A549 (cell line): Measurements from ENCODE around the gene STOX1. TPM values are rescaled to one million over a fixed set of nuclear protein-coding genes. Genes with fewer than 3 reads are reported as not detected.
"Not testable (repeated sequence)": the region's sequence is repeated elsewhere in the genome, so short reads cannot be mapped to it uniquely, and the experiment has no call there.

Source experiments
- ATAC-seq, 2 experiments: fragments of 200-7000 bp in 1 of 2; fragments of >200 bp in 1 of 2; cut with Nextera tagmentation in 1 of 2; cut with Tn5 transposase in 1 of 2; 3 replicates each; pipeline versions ENCODE4 v1.8.0 to v1.9.1; 2018 to 2020; ENCODE audit warnings: mild to moderate bottlenecking in 1 of 2, moderate library complexity in 1 of 2
- CTCF ChIA-PET: fragments of 300-600 bp; sonication (Branson Sonifier 250); formaldehyde crosslinking; extraction: SDS; loops from one replicate; lab custom pipeline; 2021; ENCODE audit warnings: antibody characterized with exemption, inconsistent platforms; lab: Yijun Ruan, JAX
- POLR2A ChIA-PET: fragments of 350-600 bp; formaldehyde crosslinking; extraction: SDS; loops from one replicate; lab custom pipeline; 2021; ENCODE audit warnings: antibody characterized with exemption, inconsistent platforms; lab: Yijun Ruan, JAX
- DNase-seq, 2 experiments: peaks; one replicate each; pipeline versions ENCODE4 v3.0.0 to v3.0.0-alpha.2; 2011 to 2016; ENCODE audit warnings: low read depth in 1 of 2, low spot score in 1 of 2
- FAIRE-seq: peaks from 2 replicates; lab custom pipeline; 2011; peaks lifted over from hg19 to GRCh38; lab: Jason Lieb, UNC
- H3K27ac ChIP-seq, 2 experiments: fragments of >200 bp; sonication (Bioruptor Twin); formaldehyde crosslinking; 3 replicates each; pipeline ENCODE4 v1.5.1; 2016 to 2017
- H3K4me1 ChIP-seq: fragments of >200 bp; sonication (Bioruptor Twin); formaldehyde crosslinking; 3 replicates; pipeline ENCODE4 v1.6.1; 2016
- H3K4me2 ChIP-seq: fragments of >200 bp; sonication (Bioruptor Twin); formaldehyde crosslinking; 3 replicates; pipeline ENCODE4 v1.6.1; 2016
- H3K4me3 ChIP-seq: fragments of >200 bp; sonication (Bioruptor Twin); formaldehyde crosslinking; 3 replicates; pipeline ENCODE4 v1.5.1; 2016
- H3K9me3 ChIP-seq: fragments of >200 bp; sonication (Bioruptor Twin); formaldehyde crosslinking; 3 replicates; pipeline ENCODE4 v1.6.1; 2016
- CBX2 ChIP-seq: fragments of 200-600 bp; sonication (generic); IDR thresholded peaks from 2 replicates; pipeline ENCODE4 v1.6.1; 2016; ENCODE audit warnings: low read depth, mild to moderate bottlenecking, borderline replicate concordance
- CBX8 ChIP-seq: fragments of 200-600 bp; sonication (generic); IDR thresholded peaks from 2 replicates; pipeline ENCODE4 v1.6.1; 2016
- CHD2 ChIP-seq: fragments of 150-350 bp; IDR thresholded peaks from 2 replicates; pipeline ENCODE4 v1.6.1; 2014; ENCODE audit warnings: low read length; ENCODE audit not compliant: partially characterized antibody
- CHD4 ChIP-seq: fragments of 200-600 bp; sonication (generic); IDR thresholded peaks from 2 replicates; pipeline ENCODE4 v1.6.1; 2016; ENCODE audit warnings: antibody characterized with exemption, mild to moderate bottlenecking, borderline replicate concordance
- ELK1 ChIP-seq: fragments of 150-350 bp; IDR thresholded peaks from 2 replicates; pipeline ENCODE4 v1.6.1; 2014; ENCODE audit warnings: low read depth, mild to moderate bottlenecking, low read length
- EP300 ChIP-seq, 2 experiments: fragments of >200 bp; sonication (Bioruptor Twin); formaldehyde crosslinking; IDR thresholded peaks; 2 replicates in 1 of 2; 3 replicates in 1 of 2; pipeline ENCODE4 v1.6.1; 2016 to 2017
- FOXS1 ChIP-seq: fragments of 250-450 bp; sonication (Bioruptor Pico); IDR thresholded peaks from 2 replicates; pipeline ENCODE4 v1.5.0; 2020; ENCODE audit warnings: mild to moderate bottlenecking, moderate library complexity
- HES2 ChIP-seq: fragments of >200 bp; sonication (Bioruptor Twin); formaldehyde crosslinking; IDR thresholded peaks from 2 replicates; pipeline ENCODE4 v1.6.1; 2016
- HMGXB4 ChIP-seq: fragments of 250-450 bp; sonication (Bioruptor Pico); IDR thresholded peaks from 2 replicates; pipeline ENCODE4 v1.5.0; 2021; ENCODE audit warnings: mild to moderate bottlenecking, moderate library complexity, borderline replicate concordance
- HOXB13 ChIP-seq: fragments of 250-450 bp; sonication (Bioruptor Pico); IDR thresholded peaks from 2 replicates; pipeline ENCODE4 v1.5.0; 2020; ENCODE audit warnings: low read depth, mild to moderate bottlenecking, moderate library complexity
- JUN ChIP-seq, 2 experiments: fragments of >200 bp; sonication (Bioruptor Twin); formaldehyde crosslinking; IDR thresholded peaks; 2 replicates in 1 of 2; 3 replicates in 1 of 2; pipeline ENCODE4 v1.6.1; 2016 to 2017
- JUNB ChIP-seq: fragments of >200 bp; sonication (Bioruptor Twin); formaldehyde crosslinking; IDR thresholded peaks from 2 replicates; pipeline ENCODE4 v1.6.1; 2016
- PBX3 ChIP-seq: IDR thresholded peaks from 2 replicates; pipeline ENCODE4 v1.6.1; 2012
- POLR2A ChIP-seq: IDR thresholded peaks from 2 replicates; pipeline ENCODE4 v1.6.1; 2012; ENCODE audit warnings: mild to moderate bottlenecking, low read length
- RARB ChIP-seq: fragments of 250-450 bp; sonication (Bioruptor Pico); IDR thresholded peaks from 2 replicates; pipeline ENCODE4 v1.8.0; 2021; ENCODE audit warnings: mild to moderate bottlenecking, moderate library complexity
- ZC3H11A ChIP-seq: fragments of 450-650 bp; IDR thresholded peaks from 2 replicates; pipeline ENCODE4 v1.6.1; 2014; ENCODE audit warnings: antibody characterized with exemption, mild to moderate bottlenecking
- ZFP36 ChIP-seq: fragments of 450-650 bp; IDR thresholded peaks from 2 replicates; pipeline ENCODE4 v1.6.1; 2014; ENCODE audit warnings: borderline replicate concordance; ENCODE audit not compliant: partially characterized antibody
- WGBS: methylation state at CpG from one replicate; pipeline ENCODE4 v1.1.6; 2017; ENCODE audit errors: missing lambda C conversion rate; 5-methylcytosine and 5-hydroxymethylcytosine counted together
- polyA plus RNA-seq, 4 experiments: library from polyadenylated mRNA; depleted of rRNA in 3 of 4; stranded (reverse); fragments of >200 nt; fragmentation: RNase III in 1 of 4; extraction: RNeasy Plus Mini Kit Qiagen cat#74134 plus additional on column Dnase treatment in 1 of 4; gene quantifications; 2 replicates in 3 of 4; 3 replicates in 1 of 4; pipeline ENCODE4 v1.2.3, GENCODE V29; 2011 to 2017

Gene STOX1
- polyA plus RNA-seq, 2 of the 4 experiments (the other 2 are of a cell fraction) = 0.94 to 1.6 TPM

GRCh38 chr10:68857005-68857404 is 29.7 kb downstream of the STOX1 start (continued):
- TF ChIP-seq HOXB13 (CRISPR knock-in tag) = no peak
- TF ChIP-seq HES2 = no peak
- no peak for TF ChIP-seq CBX8
- no peak for TF ChIP-seq JUN (IDR thresholded peaks at IDR 0.05)
- no peak for TF ChIP-seq CHD4

GRCh38 chr10:68861253-68861652 is 33.9 kb downstream of the STOX1 start:
- no peak for TF ChIP-seq RARB (CRISPR knock-in tag)
- TF ChIP-seq CBX2 = no peak
- no peak for TF ChIP-seq JUNB
- TF ChIP-seq EP300 (IDR thresholded peaks at IDR 0.05) = no peak
- TF ChIP-seq ZC3H11A = no peak
- no peak for TF ChIP-seq ELK1
- TF ChIP-seq FOXS1 = no peak
- no peak for TF ChIP-seq HMGXB4 (CRISPR knock-in tag)
- no peak for TF ChIP-seq HOXB13 (CRISPR knock-in tag)
- TF ChIP-seq CHD2 = no peak
- no peak for TF ChIP-seq PBX3
- TF ChIP-seq ZFP36 = no peak
- FAIRE-seq = no peak
- no peak for ATAC-seq
- no peak overlapping the region for H3K27ac ChIP-seq
- no peaks in the 10 kb centered on the region for H3K4me1 ChIP-seq
- 0 out of 3 replicates have a peak, but pooled peaks cover 3% of the 10 kb centered on the region for H3K9me3 ChIP-seq
- no peak overlapping the region for H3K4me3 ChIP-seq
- ChIA-PET CTCF (interaction anchor here (0.6 to 1.3 kb wide), 2 partner anchors 79 to 137 kb away, joined by 4 read pairs; no protein-coding TSS in a partner anchor), POLR2A (no interaction called here)
- WGBS = 32% methylated on average over 5 of the region's 5 CpGs
- H3K4me2 ChIP-seq = no peak overlapping the region
- DNase-seq = peak in 1 of 2 experiments; percentile 11

GRCh38 chr10:68864611-68865010 is 37.3 kb downstream of the STOX1 start:
- DNase-seq (no peak), ATAC-seq (no peak), FAIRE-seq (no peak)
- 88% methylated on average over 1 of the region's 1 CpG for WGBS
- Histone ChIP-seq H3K4me2 (no peak overlapping the region), H3K9me3 (peaks cover 10% of the 10 kb centered on the region; the same call in 2 of the 3 replicates), H3K4me3 (no peak overlapping the region), H3K27ac (no peak overlapping the region), H3K4me1 (no peaks in the 10 kb centered on the region)
- CTCF ChIA-PET = interaction anchor here (1.2 to 1.6 kb wide), 3 partner anchors 12 to 333 kb away, joined by 3 to 5 read pairs (median 4); no protein-coding TSS in a partner anchor
- POLR2A ChIA-PET = no interaction called here
- TF ChIP-seq POLR2A (no peak), CHD4 (no peak)

GRCh38 chr10:68868173-68868572 is 40.8 kb downstream of the STOX1 start:
- FAIRE-seq, POLR2A ChIA-PET, H3K27ac ChIP-seq, H3K4me2 ChIP-seq, H3K9me3 ChIP-seq, H3K4me3 ChIP-seq, ATAC-seq, DNase-seq: not testable (repeated sequence)
- 76% methylated on average over 8 of the region's 8 CpGs for WGBS
- CTCF ChIA-PET = interaction anchor here (0.5 to 1.5 kb wide), 4 partner anchors 11 to 29 kb away, joined by 3 to 4 read pairs (median 4); no protein-coding TSS in a partner anchor
- H3K4me1 ChIP-seq = peaks cover 13% of the 10 kb centered on the region; the same call in 2 of the 3 replicates
